Measurements from ENCODE around the gene AACS. TPM values are rescaled to one million over a fixed set of nuclear protein-coding genes. Genes with fewer than 3 reads are reported as not detected.

Gene AACS
- total RNA-seq, 1 donor from 2014 or later, result 34.6 TPM

GRCh38 chr12:125143491-125143890, 78.3 kb downstream of the AACS start:
- no peaks in the 10 kb centered on the region for H3K27me3 Mint-ChIP-seq (ENCODE audit: low read depth)
- H3K9me3 Mint-ChIP-seq, result no peaks in the 10 kb centered on the region
- no peak overlapping the region for H3K4me3 Mint-ChIP-seq
- H3K27ac Mint-ChIP-seq, result no peak overlapping the region
- no peak for TF ChIP-seq CTCF (IDR thresholded peaks at IDR 0.05; ENCODE audit: unreplicated experiment)
- H3K36me3 Mint-ChIP-seq, result no peaks in the 10 kb centered on the region
- no peak for DNase-seq (ENCODE audit: low spot score in 2 of 2, unreplicated experiment in 2 of 2)
- H3K4me1 Mint-ChIP-seq, result no peaks in the 10 kb centered on the region

- DNase-seq (ENCODE audit: low spot score in 2 of 2, unreplicated experiment in 2 of 2), result no peak
- no peak overlapping the region for H3K4me3 Mint-ChIP-seq
Observed at GRCh38 chr12:125145196-125145595, 80.0 kb downstream of the AACS start.

GRCh38 chr12:125148316-125148715, 83.1 kb downstream of the AACS start:
- no peak for DNase-seq (ENCODE audit: low spot score in 2 of 2, unreplicated experiment in 2 of 2)
- no peak for TF ChIP-seq CTCF (IDR thresholded peaks at IDR 0.05; ENCODE audit: unreplicated experiment)
- Mint-ChIP-seq H3K36me3 (no peaks in the 10 kb centered on the region), H3K27me3 (ENCODE audit: low read depth) (no peaks in the 10 kb centered on the region), H3K4me3 (no peak overlapping the region), H3K9me3 (no peaks in the 10 kb centered on the region), H3K27ac (no peak overlapping the region), H3K4me1 (no peaks in the 10 kb centered on the region)

More at GRCh38 chr12:125145196-125145595, 80.0 kb downstream of the AACS start:
- Mint-ChIP-seq H3K9me3 (no peaks in the 10 kb centered on the region), H3K36me3 (no peaks in the 10 kb centered on the region), H3K27ac (no peak overlapping the region), H3K4me1 (no peaks in the 10 kb centered on the region), H3K27me3 (ENCODE audit: low read depth) (no peaks in the 10 kb centered on the region)
- no peak for TF ChIP-seq CTCF (IDR thresholded peaks at IDR 0.05; ENCODE audit: unreplicated experiment)

GRCh38 chr12:125149160-125150108, 84.2 kb downstream of the AACS start:
- Mint-ChIP-seq H3K4me1 (no peaks in the 10 kb centered on the region), H3K27ac (no peak overlapping the region), H3K9me3 (no peaks in the 10 kb centered on the region), H3K27me3 (ENCODE audit: low read depth) (peaks cover 1% of the 10 kb centered on the region), H3K4me3 (no peak overlapping the region), H3K36me3 (no peaks in the 10 kb centered on the region)
- TF ChIP-seq CTCF (IDR thresholded peaks at IDR 0.05; ENCODE audit: unreplicated experiment), result no peak
- DNase-seq (ENCODE audit: low spot score in 2 of 2, unreplicated experiment in 2 of 2), result no peak

GRCh38 chr12:125151284-125151683, 86.0 kb downstream of the AACS start:
- Mint-ChIP-seq H3K4me3 (no peak overlapping the region), H3K27ac (no peak overlapping the region), H3K9me3 (no peaks in the 10 kb centered on the region), H3K27me3 (ENCODE audit: low read depth) (peaks cover 1% of the 10 kb centered on the region), H3K36me3 (no peaks in the 10 kb centered on the region), H3K4me1 (no peaks in the 10 kb centered on the region)
- no peak for DNase-seq (ENCODE audit: low spot score in 2 of 2, unreplicated experiment in 2 of 2)
- no peak for TF ChIP-seq CTCF (IDR thresholded peaks at IDR 0.05; ENCODE audit: unreplicated experiment)

Measured in mesothelial cell of epicardium (in vitro differentiated cells).